DMS79 (cell line): ENCODE measurements around the gene SMARCE1.

Experiments used
- DNase-seq: peaks from one replicate; lab custom pipeline; 2025; lab: John Stamatoyannopoulos, UW

Gene SMARCE1

DNA sequence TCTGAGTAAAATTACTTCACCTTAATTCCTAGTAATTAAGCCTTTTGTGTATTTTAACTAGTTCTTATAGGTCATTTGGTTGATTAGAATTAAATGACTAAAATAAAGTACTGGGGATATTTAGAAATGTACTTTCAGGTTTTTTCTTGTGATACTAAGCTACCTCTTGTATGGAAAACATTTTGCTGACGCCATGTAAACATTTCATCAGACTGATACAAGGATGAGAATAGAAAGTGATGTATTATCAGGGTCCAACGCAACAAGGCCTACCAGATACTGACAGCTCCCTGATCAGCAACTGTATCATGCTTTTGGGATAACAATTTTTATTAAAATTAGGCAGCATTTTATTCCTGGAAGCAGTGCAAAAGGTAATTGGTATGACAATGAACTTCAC lies 1.7 kb downstream of the SMARCE1 start:
- DNase-seq = no peak

DNA sequence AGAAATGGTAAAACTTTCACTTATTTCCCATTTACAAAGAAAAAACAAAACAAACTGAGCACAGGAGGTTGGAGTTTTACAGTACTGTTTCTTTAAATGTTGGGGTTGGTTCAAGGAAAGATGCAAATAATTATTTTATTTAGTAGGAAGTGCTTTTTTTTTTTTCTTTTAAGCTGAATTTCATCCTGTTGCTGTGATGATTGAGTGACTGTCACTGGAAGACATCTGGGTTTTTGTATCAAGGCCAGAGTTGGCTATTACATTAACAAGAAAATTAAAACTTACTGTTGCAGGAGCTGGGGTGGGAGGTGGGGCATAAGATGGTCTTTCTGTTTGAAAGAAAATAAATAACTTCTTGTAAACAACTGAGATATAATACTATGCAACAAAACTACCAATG lies 2.3 kb downstream of the SMARCE1 start:
- no peak for DNase-seq

DNA sequence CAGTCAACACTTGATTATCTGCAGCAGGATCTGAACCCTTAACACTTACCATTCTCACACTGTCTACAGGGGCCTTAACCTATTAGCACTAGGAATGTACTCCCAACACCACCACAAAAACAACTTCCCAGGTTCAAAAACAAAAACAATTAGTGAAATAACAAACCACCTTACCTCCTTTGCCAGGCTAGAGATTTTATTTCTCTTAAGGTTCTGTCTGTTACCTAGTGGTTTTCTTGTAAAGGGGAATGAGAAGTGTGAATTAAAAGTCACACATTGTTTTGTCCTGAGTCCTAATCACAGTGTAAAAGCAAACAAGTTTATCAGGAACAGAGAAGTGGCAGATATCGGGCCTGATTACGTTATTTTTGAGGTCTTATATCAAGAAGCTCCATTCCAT lies 9.7 kb downstream of the SMARCE1 start:
- no peak for DNase-seq

DNA sequence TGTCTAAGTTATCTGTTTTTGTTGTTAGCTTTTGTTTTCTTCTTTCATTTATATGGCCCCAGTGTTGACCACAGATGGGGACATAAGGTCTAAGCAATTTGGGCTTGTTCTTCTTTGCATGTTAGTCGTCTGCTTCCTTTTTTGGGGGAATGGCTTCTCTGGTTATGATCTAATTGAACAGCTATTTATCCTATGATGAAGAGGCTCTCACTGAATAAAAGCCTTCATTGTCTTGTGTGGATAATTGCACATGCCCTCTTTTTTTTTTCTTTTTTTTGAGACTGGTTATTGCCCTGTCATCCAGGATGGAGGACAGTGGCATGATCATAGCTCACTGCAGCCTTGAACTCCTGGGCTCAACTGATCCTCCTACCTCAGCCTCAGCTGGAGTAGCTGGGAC lies 13.7 kb downstream of the SMARCE1 start:
- DNase-seq = no peak

DNA sequence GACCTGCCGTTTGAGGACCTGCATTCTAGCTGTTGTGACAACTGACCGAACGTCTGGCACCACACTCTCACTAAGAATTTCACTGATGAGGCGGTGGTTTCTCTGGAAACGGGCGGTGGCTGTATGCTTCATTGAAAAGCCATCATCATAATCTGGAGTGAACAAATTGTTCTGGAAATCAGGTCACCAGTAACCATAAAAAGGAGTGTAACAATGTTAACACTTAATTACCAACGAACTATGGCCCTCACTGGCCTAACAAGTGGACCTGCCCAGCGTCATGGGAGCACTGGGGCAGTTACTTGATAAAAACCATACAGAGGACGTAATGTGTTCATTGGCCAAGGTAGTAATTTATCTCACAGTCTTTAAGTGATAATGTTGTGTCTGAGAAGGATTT lies 15.4 kb downstream of the SMARCE1 start:
- DNase-seq = no peak

DNA sequence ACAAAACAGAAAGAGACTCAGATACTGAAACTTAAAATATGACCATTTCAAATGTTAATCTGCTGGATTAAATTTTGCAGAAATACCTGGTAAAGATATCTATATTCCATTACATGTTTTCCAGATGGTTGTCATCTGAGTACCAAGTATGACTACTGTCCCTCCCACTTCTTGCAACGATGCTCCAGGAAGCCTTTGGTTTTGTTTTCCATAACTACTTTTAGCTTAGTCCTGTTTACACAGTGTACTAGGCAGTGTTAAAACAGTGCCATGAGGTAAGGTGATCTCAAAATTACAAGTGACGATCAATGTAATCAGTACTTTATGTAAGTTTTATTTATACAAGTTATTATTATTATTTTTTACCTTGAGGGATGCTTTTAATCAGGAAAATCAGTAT lies 17.8 kb downstream of the SMARCE1 start:
- DNase-seq = no peak

DNA sequence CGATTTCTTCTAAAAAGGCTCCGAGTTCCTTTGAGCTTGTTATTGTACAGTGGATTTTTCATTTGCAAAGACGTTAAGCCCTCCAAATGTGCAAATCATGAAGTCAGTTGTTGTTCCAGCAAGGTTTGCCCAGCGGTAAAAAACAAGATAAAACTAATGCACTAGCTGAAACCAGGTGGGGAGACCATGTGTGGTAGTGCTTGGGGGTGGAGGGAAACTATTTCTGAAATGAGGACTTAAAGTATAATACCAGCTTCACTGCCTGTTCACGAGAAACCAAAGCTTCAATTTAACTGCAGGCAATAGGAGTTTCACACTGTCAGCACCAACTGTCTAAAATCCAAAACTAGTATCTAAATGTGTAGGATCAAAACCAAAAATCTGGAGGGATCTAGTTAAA lies 22.3 kb downstream of the SMARCE1 start:
- DNase-seq = no peak

DNA sequence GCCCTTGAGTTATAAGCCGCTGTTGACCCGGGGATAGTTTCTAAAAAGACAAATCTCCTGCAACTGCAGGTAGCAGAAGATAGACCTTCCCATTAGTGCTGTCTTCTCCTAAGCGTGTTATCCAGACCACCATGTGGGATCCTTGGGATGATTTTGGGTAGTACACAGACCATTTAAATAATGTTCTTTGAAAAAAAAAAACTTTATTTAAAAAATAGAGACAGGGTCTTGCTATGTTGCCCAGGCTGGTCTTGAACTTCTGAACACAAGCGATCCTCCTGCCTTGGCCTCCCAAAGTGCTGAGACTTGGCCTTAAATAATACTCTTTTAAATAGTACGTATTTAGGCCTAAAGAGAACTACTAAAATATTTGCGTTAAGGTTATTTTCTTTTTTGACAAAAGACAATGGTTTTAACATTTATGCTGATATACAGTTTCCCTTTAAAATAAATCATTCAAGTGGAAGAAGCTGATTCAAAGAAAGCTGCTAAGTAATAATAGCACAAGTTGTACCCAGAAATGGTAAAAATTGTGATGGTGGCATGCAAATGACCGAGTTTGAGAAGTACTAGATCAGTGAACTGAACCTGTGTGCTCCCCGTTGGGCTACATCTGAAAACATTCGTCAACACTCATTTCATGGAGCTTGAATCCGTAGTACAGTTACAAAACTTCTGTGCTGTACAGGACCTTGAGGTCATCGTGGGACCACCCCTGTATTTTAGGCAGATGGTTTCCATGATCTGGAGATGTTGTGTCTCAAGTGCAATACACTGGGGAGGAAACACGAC lies 24.0 kb downstream of the SMARCE1 start:
- no peak for DNase-seq

DNA sequence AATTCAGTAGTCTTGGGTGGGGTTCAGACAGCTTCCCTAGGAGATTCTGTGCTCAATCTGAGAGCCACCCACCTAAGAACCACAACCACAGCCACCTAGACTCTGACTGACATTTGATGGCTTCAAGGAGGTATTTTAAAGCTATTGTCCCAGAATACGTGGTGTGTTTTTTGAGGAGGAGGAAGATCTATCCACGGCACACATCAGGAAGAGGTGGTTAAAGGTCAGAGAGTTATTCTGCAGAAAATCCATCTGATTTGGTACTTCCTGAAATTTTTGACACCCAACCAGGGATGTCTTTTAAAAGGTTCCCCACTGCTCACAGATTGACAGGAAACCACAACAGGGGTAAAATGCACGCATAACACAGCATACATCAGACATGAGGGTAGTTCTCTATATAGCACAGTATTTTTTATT lies 25.1 kb downstream of the SMARCE1 start:
- no peak for DNase-seq

DNA sequence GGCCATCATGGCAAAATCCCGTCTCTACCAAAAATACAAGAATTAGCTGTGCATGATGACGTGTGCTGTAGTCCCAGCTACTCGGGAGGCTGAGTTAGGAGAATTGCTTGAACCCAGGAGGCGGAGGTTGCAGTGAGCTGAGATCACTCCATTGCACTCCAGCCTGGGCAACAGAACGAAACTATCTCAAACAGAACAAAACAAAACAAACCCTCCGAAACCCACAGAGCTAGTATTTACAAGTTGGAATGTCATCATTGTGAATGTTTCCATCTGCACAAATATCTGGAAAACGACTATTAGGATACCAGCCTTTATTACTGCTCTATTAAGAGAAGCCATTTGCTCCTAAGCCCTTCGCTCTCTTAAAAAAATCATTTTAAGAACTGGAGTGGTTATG lies 26.0 kb downstream of the SMARCE1 start:
- DNase-seq = no peak

DNA sequence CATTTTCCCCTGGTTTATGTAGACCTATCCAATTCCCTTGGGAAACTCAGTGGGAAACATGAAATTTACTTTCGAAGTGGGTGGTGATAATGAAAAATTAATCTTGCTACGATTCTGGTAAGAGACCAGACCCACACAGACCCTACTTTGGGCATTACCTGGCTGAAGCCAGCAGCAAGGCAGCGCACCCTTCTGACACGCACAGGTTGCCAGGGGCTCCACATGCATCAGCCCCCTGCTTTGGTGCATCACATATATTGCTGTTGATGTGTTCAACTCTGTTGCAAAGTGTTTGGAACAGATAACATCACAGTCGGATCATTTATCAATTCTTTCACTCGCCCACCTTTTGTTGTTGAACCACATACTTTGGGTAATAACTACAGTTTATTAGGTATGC lies 26.6 kb downstream of the SMARCE1 start:
- no peak for DNase-seq

DNA sequence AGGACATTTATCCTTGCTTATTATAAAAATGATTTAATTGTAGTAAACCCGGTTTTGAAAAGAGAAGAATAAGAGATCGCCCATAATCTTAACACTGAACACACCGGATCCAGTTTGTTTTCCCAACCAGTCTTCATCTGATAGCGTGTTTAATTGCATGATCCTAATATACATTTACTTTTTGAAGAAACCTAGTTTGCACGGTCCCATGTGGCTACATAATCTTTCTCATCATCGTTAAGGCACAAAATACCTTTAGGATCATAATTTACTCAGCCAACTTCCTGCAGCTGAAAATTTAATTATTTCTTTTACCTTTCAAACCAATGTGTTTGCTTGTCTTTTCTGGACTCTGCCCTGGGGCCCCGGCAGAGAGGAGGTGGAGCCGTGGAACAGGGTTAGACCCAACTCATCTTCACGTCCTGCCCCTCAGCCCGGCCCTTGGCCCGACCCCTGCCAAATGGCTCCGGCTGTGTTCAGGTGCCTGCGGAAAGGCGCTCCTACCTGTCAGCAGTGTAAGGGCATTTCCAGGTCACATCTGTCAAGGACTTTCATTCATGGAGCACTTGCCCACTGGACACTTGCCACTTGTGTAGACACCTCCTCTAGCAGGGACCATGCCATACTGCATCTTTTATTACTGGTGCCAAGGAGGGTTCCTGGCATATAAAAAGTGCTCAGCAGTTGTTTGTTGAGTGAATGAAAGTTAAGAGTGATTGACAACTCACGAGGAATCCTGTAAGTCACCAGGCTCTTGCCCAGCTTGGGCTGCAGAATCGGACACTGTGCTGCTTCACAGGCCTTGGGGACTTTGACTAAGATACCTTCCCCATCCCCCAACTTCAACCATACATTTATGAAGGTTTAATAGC lies 28.6 kb downstream of the SMARCE1 start:
- DNase-seq = no peak

DNA sequence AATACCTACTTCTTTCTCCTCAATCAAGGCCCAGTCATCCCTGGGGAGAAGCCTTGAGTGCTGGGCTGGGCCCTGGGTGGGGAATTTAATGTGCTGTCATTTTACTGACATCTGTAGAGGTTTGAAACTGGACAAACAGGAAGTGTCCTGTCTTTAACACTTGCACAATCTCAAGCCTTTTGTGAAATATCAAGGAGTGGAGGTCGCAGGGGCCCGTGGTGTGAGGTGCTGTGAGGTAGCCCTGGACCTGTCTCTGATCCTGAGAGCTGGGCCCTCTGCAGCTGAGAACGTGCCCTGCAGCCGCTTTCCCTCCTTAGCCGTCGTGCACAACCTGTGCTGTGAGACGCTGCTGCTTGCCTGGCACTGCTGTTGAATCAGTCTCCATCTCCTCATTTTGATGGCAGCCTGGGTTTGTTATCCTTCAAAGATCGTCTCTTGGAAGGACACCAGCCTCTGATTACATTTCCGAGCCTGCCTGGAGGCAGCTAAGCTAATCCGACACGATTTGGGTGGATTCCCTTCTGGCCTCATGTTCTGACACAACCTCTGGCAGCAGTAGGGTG lies 29.9 kb downstream of the SMARCE1 start:
- DNase-seq = no peak

DNA sequence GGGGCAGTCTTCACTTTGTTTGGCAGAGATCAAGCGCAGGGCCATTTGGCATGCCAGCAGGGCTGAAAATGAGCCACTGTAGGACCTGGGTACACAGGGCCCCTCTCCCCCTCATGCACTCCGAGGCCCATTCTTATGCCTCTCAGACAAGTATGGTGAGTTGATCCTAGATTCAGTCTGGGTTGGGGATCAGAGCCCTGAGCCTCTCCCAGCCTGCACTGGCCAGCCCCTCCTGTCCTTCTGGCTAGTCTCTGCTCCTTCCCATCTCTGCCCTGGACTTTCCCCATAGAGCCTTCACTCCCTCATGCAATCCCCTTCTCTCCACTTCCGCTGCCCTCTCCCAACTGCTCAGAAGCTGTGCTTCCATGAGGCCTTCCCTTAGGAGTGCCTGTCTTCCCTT lies 31.0 kb downstream of the SMARCE1 start:
- no peak for DNase-seq

DNA sequence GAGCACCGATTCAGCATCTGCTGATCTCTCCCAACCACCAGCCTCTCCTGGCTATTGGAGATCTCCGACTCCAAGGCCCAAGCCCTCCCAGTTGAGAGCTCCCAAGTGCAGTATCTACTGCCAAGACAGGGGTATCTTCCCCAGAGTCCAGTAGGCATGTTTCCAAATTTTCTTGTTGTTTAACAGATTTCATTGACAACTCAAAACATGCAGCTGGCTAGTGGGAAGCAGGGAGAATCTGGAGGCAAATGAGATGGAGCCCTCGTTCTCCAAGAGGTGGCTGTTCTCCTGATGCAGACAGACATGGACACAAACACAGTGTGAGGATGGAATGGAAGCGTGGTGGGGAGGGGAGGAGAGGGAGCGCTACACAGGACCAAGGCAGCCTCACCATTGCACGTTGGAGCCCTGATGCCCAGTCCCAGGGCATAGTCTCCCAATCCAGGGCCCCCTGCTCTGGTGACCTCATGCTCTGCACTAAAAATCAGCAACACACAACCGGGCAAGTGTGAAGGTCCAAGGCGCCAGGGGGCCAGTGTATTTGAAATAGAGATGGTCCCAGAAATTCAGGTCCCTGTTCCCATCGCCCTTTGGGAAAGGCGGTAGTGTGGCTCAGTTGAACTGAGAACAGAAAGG lies 31.7 kb downstream of the SMARCE1 start:
- no peak for DNase-seq

DNA sequence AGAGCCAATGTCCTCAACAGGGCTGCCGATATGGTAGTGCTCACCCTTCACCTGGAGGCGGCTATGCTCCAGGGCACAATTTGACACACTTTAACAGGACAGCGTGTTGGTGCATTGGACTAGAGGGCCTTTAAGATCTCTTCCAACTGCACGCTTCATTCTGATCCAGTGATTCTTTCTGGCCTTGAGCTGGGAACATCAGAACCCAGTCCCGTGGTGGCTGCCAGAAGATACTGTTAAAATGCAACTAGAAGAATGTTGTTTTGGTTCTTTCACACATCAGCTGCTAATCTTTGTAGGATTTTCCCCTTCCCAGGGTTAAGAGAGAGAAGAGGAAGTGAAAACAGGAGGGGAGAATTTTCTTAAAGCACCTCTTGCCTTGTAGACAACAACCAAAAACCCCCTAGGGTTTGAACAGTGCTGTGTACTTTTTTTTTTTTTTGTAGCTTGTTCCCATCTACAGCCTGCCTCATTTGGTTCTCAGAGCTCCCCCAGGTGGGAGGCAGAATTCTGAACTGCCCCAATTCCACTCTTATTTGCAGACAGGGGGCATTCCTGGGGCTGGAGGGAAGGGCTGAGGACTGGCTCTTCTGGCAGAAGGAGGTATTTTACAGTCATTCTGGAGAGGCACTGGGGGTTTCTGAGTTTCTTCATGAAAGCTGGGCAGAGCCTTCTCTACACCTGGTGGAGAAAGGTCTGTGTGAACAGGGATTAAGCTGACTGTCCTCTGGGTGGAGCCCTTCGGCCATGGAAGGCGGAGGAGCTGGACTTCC lies 32.4 kb downstream of the SMARCE1 start:
- DNase-seq = no peak

DNA sequence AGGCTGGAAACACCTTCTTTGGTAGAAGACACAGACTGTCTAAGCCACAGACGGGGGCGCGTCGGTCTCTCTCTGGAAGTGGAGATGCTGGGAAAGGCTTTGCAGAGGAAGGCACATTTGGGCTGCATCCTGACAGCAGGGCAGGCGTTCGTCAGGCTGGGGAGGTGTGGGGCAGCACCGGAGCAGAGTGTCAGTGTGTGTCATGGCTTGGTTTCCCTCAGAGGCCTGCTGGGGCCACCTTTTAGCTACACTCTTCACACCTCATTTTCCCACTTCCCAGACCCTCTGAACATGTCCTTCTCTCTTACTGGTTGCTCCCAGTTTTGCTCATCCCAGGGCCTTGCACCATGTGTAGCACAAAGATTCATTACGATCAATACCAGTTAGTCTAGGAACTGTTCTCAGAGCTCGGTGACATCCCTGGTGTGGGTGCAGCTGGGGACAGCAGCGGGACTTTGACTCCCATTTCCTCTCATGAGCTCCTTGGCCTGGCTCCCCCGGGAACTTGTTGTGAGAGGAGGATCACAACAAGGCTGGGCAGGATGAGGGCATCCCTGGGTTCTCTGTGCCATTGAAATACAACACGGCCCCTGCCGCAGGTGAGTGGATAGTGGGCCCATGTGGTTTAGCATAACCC lies 33.1 kb downstream of the SMARCE1 start:
- DNase-seq = no peak

DNA sequence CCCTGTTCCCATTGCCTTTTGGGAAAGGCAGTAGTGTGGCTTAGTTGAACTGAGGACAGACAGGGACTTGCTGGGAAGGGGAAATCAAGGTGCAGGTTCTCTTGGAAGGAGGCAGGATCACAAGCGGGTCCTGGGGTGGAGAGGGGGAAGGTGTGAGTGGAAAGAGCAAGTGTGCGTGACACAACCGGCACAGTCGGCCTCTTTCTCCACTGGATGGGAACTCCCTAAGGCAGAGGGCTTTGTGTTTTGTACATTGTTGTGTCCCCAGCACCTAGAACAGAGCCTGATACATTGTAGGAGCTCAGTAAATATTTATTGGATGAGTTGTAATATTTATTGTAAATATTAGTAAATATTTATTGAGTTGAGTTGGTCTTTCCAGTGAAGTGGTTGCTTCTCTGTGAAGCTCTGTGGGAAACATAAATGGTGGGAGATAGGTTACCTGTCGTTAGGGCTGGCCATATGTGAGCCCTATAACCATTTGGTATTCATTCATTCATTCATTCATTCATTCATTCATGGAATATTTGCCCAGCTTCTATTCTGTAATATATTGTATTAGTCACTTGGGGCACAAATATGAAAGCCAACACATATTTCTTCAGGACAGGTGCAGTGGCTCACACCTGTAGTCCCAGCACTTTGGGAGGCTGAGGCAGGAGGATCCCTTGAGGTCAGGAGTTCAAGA lies 34.0 kb downstream of the SMARCE1 start:
- no peak for DNase-seq

DNA sequence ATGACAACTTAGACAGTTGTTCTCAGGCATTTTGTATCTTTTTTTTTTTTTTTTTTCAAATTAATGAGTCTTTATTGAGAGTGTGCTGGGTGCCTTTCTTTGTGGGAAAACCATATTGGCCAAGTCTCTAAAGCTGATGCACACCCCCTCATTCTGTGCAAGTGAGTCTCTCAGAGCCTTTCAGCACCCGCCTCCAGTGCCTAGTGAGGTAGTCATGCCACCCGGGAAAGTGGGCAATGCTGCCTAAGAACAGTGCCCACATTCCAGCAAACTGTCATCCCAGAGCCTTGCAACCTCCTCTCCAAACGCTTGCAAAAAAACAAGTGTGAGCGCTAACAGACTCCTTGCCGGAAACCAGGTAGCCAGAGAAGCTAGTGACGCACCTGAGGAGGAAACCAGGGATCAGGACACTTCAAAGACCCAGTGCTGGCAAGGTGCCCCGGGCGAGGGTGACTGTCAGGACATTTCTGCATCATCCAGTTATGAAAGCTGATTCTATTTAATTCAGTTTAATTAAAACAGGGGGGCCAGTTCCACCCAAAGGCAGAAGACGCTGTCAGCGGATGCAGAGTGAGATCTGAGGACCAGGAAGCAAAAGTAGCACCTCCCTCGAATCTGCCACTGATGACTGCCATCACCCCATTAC lies 34.9 kb downstream of the SMARCE1 start:
- DNase-seq = no peak

DNA sequence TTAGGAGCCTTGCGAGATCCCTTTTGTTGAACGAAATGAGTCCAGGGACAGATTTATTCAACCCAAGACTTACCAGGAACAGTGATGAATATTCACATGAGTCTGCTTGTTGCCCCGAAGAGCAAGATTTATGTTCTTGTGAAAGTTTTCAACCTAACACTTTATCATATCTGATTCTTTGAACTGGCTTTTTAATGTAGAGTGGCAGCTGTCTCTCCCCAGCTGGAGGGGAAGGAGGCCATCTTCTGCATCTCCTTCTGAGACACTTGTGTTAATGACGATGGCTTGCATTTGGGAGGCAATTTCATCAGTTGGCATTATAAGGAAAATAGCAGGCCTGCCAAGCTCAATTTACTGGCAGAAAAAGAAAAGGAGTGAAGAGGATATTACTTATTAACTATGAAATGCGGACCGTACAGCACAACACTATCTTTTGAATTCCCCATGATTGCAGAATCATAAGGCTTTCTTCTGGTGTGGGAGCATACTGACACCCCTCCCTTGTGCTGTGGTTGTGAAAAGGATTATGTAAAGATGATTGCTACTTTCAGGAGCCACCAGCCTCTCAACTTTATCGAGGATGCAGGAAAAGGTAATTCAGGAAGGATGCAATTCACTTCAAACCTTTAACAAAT lies 35.7 kb downstream of the SMARCE1 start:
- DNase-seq = no peak
